ENCODE data around the gene PTPN21. TPM values are rescaled to one million over a fixed set of nuclear protein-coding genes. Genes with fewer than 3 reads are reported as not detected.

PTPN21 gene
- total RNA-seq, 1 donor from 2014 or later, result 0.05 TPM

- intact Hi-C loops (cut with micrococcal nuclease), result no loop called here
- H3K36me3 Mint-ChIP-seq (ENCODE audit: low read depth), result no peaks in the 10 kb centered on the region
- H3K4me1 Mint-ChIP-seq, result no peaks in the 10 kb centered on the region
Measured at GRCh38 chr14:88507208-88507607, 47.6 kb downstream of the PTPN21 start.

GRCh38 chr14:88505621-88506020, 49.2 kb downstream of the PTPN21 start:
- Mint-ChIP-seq H3K9me3 (no peaks in the 10 kb centered on the region), H3K27me3 (peaks cover 17% of the 10 kb centered on the region), H3K4me1 (no peaks in the 10 kb centered on the region), H3K4me3 (no peak overlapping the region), H3K36me3 (ENCODE audit: low read depth) (no peaks in the 10 kb centered on the region), H3K27ac (no peak overlapping the region)
- DNase-seq, result no peak
- intact Hi-C loops (cut with micrococcal nuclease), result no loop called here

More at GRCh38 chr14:88507208-88507607, 47.6 kb downstream of the PTPN21 start:
- H3K9me3 Mint-ChIP-seq, result no peaks in the 10 kb centered on the region
- H3K27ac Mint-ChIP-seq, result no peak overlapping the region
- no peak for DNase-seq
- peaks cover 17% of the 10 kb centered on the region for H3K27me3 Mint-ChIP-seq
- H3K4me3 Mint-ChIP-seq, result no peak overlapping the region

- DNase-seq, result no peak
- Mint-ChIP-seq H3K36me3 (ENCODE audit: low read depth) (no peaks in the 10 kb centered on the region), H3K4me1 (no peaks in the 10 kb centered on the region), H3K27ac (no peak overlapping the region), H3K4me3 (no peak overlapping the region), H3K27me3 (peaks cover 13% of the 10 kb centered on the region), H3K9me3 (no peaks in the 10 kb centered on the region)
- intact Hi-C loops (cut with micrococcal nuclease), result no loop called here
Measured at GRCh38 chr14:88504602-88505001, 50.2 kb downstream of the PTPN21 start.

GRCh38 chr14:88503754-88504406, 50.9 kb downstream of the PTPN21 start:
- Mint-ChIP-seq H3K4me3 (no peak overlapping the region), H3K9me3 (no peaks in the 10 kb centered on the region), H3K4me1 (no peaks in the 10 kb centered on the region), H3K27me3 (peaks cover 12% of the 10 kb centered on the region), H3K36me3 (ENCODE audit: low read depth) (no peaks in the 10 kb centered on the region), H3K27ac (no peak overlapping the region)
- intact Hi-C loops (cut with micrococcal nuclease), result no loop called here
- no peak for DNase-seq

GRCh38 chr14:88502740-88503139, 52.1 kb downstream of the PTPN21 start:
- Mint-ChIP-seq H3K27ac (no peak overlapping the region), H3K4me1 (no peaks in the 10 kb centered on the region), H3K9me3 (no peaks in the 10 kb centered on the region), H3K36me3 (ENCODE audit: low read depth) (no peaks in the 10 kb centered on the region), H3K4me3 (no peak overlapping the region), H3K27me3 (peaks cover 13% of the 10 kb centered on the region)
- intact Hi-C loops (cut with micrococcal nuclease), result no loop called here
- no peak for DNase-seq

GRCh38 chr14:88500611-88501010, 54.2 kb downstream of the PTPN21 start:
- Mint-ChIP-seq H3K4me1 (no peaks in the 10 kb centered on the region), H3K9me3 (no peaks in the 10 kb centered on the region), H3K4me3 (no peak overlapping the region), H3K27ac (no peak overlapping the region), H3K27me3 (peaks cover 13% of the 10 kb centered on the region), H3K36me3 (ENCODE audit: low read depth) (no peaks in the 10 kb centered on the region)
- intact Hi-C loops (cut with micrococcal nuclease), result no loop called here
- no peak for DNase-seq

- peaks cover 11% of the 10 kb centered on the region for H3K27me3 Mint-ChIP-seq
- H3K27ac Mint-ChIP-seq, result no peak overlapping the region
- H3K36me3 Mint-ChIP-seq (ENCODE audit: low read depth), result no peaks in the 10 kb centered on the region
- no peak for DNase-seq
- no peaks in the 10 kb centered on the region for H3K9me3 Mint-ChIP-seq
- H3K4me3 Mint-ChIP-seq, result no peak overlapping the region
- H3K4me1 Mint-ChIP-seq, result no peaks in the 10 kb centered on the region
- intact Hi-C loops (cut with micrococcal nuclease), result loop anchor here (10.0 kb wide), 1 partner anchor 366 kb away; no protein-coding TSS in a partner anchor
Measured at GRCh38 chr14:88499225-88499624, 55.6 kb downstream of the PTPN21 start.

GRCh38 chr14:88496414-88496813, 58.4 kb downstream of the PTPN21 start:
- Mint-ChIP-seq H3K36me3 (ENCODE audit: low read depth) (no peaks in the 10 kb centered on the region), H3K27me3 (peaks cover 2% of the 10 kb centered on the region), H3K27ac (no peak overlapping the region), H3K4me1 (peaks cover 5% of the 10 kb centered on the region), H3K9me3 (no peaks in the 10 kb centered on the region), H3K4me3 (no peak overlapping the region)
- intact Hi-C loops (cut with micrococcal nuclease), result loop anchor here (10.0 kb wide), 1 partner anchor 368 kb away; no protein-coding TSS in a partner anchor
- DNase-seq, result no peak

- Mint-ChIP-seq H3K27me3 (peaks cover 2% of the 10 kb centered on the region), H3K36me3 (ENCODE audit: low read depth) (no peaks in the 10 kb centered on the region), H3K4me3 (no peak overlapping the region), H3K9me3 (no peaks in the 10 kb centered on the region), H3K4me1 (peaks cover 5% of the 10 kb centered on the region), H3K27ac (no peak overlapping the region)
- no peak for DNase-seq
- intact Hi-C loops (cut with micrococcal nuclease), result loop anchor here (2.0 to 10.0 kb wide), 2 partner anchors 69 to 371 kb away; partner anchors contain the start of gene ZC3H14
Measured at GRCh38 chr14:88493392-88494185, 61.2 kb downstream of the PTPN21 start.

GRCh38 chr14:88492272-88493089, 62.3 kb downstream of the PTPN21 start:
- no peaks in the 10 kb centered on the region for H3K36me3 Mint-ChIP-seq (ENCODE audit: low read depth)
- no peaks in the 10 kb centered on the region for H3K9me3 Mint-ChIP-seq

GRCh38 chr14:88490168-88490567, 64.6 kb downstream of the PTPN21 start:
- DNase-seq, result no peak
- no peak overlapping the region for H3K4me3 Mint-ChIP-seq
- peaks cover 5% of the 10 kb centered on the region for H3K4me1 Mint-ChIP-seq
- no peaks in the 10 kb centered on the region for H3K9me3 Mint-ChIP-seq
- no peaks in the 10 kb centered on the region for H3K36me3 Mint-ChIP-seq (ENCODE audit: low read depth)
- no peak overlapping the region for H3K27ac Mint-ChIP-seq
- intact Hi-C loops (cut with micrococcal nuclease), result loop anchor here (10.0 kb wide), 1 partner anchor 375 kb away; no protein-coding TSS in a partner anchor
- no peaks in the 10 kb centered on the region for H3K27me3 Mint-ChIP-seq

More at GRCh38 chr14:88492272-88493089, 62.3 kb downstream of the PTPN21 start:
- peaks cover 5% of the 10 kb centered on the region for H3K4me1 Mint-ChIP-seq
- intact Hi-C loops (cut with micrococcal nuclease), result loop anchor here (2.0 to 10.0 kb wide), 2 partner anchors 70 to 372 kb away; partner anchors contain the start of gene ZC3H14
- no peak overlapping the region for H3K27ac Mint-ChIP-seq
- no peaks in the 10 kb centered on the region for H3K27me3 Mint-ChIP-seq
- H3K4me3 Mint-ChIP-seq, result no peak overlapping the region
- peak; percentile 91 for DNase-seq

- intact Hi-C loops (cut with micrococcal nuclease), result no loop called here
- Mint-ChIP-seq H3K9me3 (no peaks in the 10 kb centered on the region), H3K4me1 (peaks cover 5% of the 10 kb centered on the region), H3K27ac (no peak overlapping the region), H3K27me3 (no peaks in the 10 kb centered on the region), H3K36me3 (ENCODE audit: low read depth) (no peaks in the 10 kb centered on the region), H3K4me3 (no peak overlapping the region)
- DNase-seq, result no peak
Measured at GRCh38 chr14:88488897-88489296, 65.9 kb downstream of the PTPN21 start.

- no peak for DNase-seq
- Mint-ChIP-seq H3K36me3 (ENCODE audit: low read depth) (no peaks in the 10 kb centered on the region), H3K4me1 (peaks cover 5% of the 10 kb centered on the region), H3K27me3 (no peaks in the 10 kb centered on the region), H3K27ac (no peak overlapping the region), H3K9me3 (no peaks in the 10 kb centered on the region), H3K4me3 (no peak overlapping the region)
- intact Hi-C loops (cut with micrococcal nuclease), result no loop called here
Measured at GRCh38 chr14:88488081-88488480, 66.7 kb downstream of the PTPN21 start.
